ENCODE data around the gene AATF.

Gene AATF

GRCh38 chr17:36942631-36943125 lies 6.1 kb upstream of the AATF start:
- ChIA-PET CTCF (interaction anchor here (0.6 to 1.0 kb wide), 2 partner anchors 277 to 314 kb away, joined by 3 read pairs; no protein-coding TSS in a partner anchor), POLR2A (ENCODE audit: low non-redundant PET) (interaction anchor here (0.6 kb wide), 1 partner anchor 155 kb away, joined by 3 read pairs; no protein-coding TSS in a partner anchor)
- no peak overlapping the region for H3K27ac ChIP-seq
- no peak for TF ChIP-seq CTCF (conservative IDR thresholded peaks at IDR 0.05; ENCODE audit: low read depth)
- DNase-seq (ENCODE audit: low spot score) = no peak

GRCh38 chr17:36943250-36944191 lies 5.2 kb upstream of the AATF start:
- ChIA-PET POLR2A (ENCODE audit: low non-redundant PET) (no interaction called here), CTCF (interaction anchor here (0.7 kb wide), 1 partner anchor 47 kb away, joined by 3 read pairs; no protein-coding TSS in a partner anchor)
- DNase-seq (ENCODE audit: low spot score) = no peak
- no peak for TF ChIP-seq CTCF (conservative IDR thresholded peaks at IDR 0.05; ENCODE audit: low read depth)
- no peak overlapping the region for H3K27ac ChIP-seq

- no peak overlapping the region for H3K27ac ChIP-seq
- DNase-seq (ENCODE audit: low spot score) = no peak
- TF ChIP-seq CTCF (conservative IDR thresholded peaks at IDR 0.05; ENCODE audit: low read depth) = no peak
- CTCF ChIA-PET = no interaction called here
- POLR2A ChIA-PET (ENCODE audit: low non-redundant PET) = no interaction called here
These were observed 4.2 kb upstream of the AATF start for GRCh38 chr17:36944553-36944952.

- no peak overlapping the region for H3K27ac ChIP-seq
- no peak for TF ChIP-seq CTCF (conservative IDR thresholded peaks at IDR 0.05; ENCODE audit: low read depth)
- CTCF ChIA-PET = no interaction called here
- no peak for DNase-seq (ENCODE audit: low spot score)
- POLR2A ChIA-PET (ENCODE audit: low non-redundant PET) = no interaction called here
These were observed 3.6 kb upstream of the AATF start for GRCh38 chr17:36945140-36945539.

GRCh38 chr17:36945959-36946725 lies 2.6 kb upstream of the AATF start:
- ChIA-PET CTCF (no interaction called here), POLR2A (ENCODE audit: low non-redundant PET) (no interaction called here)
- H3K27ac ChIP-seq = no peak overlapping the region
- TF ChIP-seq CTCF (conservative IDR thresholded peaks at IDR 0.05; ENCODE audit: low read depth) = no peak
- no peak for DNase-seq (ENCODE audit: low spot score)

- TF ChIP-seq CTCF (conservative IDR thresholded peaks at IDR 0.05; ENCODE audit: low read depth) = no peak
- DNase-seq (ENCODE audit: low spot score) = no peak
- ChIA-PET CTCF (no interaction called here), POLR2A (ENCODE audit: low non-redundant PET) (no interaction called here)
- H3K27ac ChIP-seq = no peak overlapping the region
These were observed 2.0 kb upstream of the AATF start for GRCh38 chr17:36946726-36947091.
